Measurements from ENCODE around the gene SNX9. TPM values are rescaled to one million over a fixed set of nuclear protein-coding genes. Genes with fewer than 3 reads are reported as not detected.
A peak's percentile ranks its signal among the peaks of the same experiment; 100 is the strongest.

SNX9 gene
- total and polyA plus RNA-seq, 7 donors: 18.4 to 30.7 (median 26.5) TPM

DNA sequence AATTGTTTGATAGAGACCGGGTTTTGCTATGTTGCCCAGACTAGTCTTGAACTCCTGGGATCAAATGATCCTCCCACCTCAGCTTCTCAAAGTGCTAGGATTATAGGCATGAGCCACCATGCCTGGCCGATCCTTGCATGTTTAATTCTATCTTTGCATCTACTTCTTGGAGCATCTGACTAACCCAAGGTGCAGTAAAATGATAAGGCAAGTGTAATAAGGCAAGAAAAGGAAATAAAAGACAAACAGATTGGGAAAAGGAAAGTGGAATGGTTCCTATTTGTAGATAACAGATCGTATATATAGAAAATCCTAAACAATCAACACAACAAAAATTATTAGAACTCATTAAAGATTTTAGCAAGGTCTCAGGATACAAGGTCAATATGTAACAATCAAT lies 36.8 kb upstream of the SNX9 start:
- TF ChIP-seq, protein P1, sequence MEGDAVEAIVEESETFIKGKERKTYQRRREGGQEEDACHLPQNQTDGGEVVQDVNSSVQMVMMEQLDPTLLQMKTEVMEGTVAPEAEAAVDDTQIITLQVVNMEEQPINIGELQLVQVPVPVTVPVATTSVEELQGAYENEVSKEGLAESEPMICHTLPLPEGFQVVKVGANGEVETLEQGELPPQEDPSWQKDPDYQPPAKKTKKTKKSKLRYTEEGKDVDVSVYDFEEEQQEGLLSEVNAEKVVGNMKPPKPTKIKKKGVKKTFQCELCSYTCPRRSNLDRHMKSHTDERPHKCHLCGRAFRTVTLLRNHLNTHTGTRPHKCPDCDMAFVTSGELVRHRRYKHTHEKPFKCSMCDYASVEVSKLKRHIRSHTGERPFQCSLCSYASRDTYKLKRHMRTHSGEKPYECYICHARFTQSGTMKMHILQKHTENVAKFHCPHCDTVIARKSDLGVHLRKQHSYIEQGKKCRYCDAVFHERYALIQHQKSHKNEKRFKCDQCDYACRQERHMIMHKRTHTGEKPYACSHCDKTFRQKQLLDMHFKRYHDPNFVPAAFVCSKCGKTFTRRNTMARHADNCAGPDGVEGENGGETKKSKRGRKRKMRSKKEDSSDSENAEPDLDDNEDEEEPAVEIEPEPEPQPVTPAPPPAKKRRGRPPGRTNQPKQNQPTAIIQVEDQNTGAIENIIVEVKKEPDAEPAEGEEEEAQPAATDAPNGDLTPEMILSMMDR (IDR thresholded peaks at IDR 0.05): no peak
- Histone ChIP-seq H3K4me3 (no peak overlapping the region), H3K27ac (no peak overlapping the region), H3K36me3 (ENCODE audit: insufficient read depth in 1 of 2, low read depth in 1 of 2) (no peaks in the 10 kb centered on the region), H3K9me3 (no peaks in the 10 kb centered on the region), H3K27me3 (ENCODE audit: insufficient read depth in 3 of 3, low read length in 2 of 3) (no peaks in the 10 kb centered on the region), H3K4me1 (no peaks in the 10 kb centered on the region)
- ATAC-seq: no peak
- intact Hi-C loops (cut with DNase I): no loop called here
- 87 to 92% (median 90%) methylated on average over 3 of the region's 3 CpGs for WGBS, 3 donors
- DNase-seq: no peak

DNA sequence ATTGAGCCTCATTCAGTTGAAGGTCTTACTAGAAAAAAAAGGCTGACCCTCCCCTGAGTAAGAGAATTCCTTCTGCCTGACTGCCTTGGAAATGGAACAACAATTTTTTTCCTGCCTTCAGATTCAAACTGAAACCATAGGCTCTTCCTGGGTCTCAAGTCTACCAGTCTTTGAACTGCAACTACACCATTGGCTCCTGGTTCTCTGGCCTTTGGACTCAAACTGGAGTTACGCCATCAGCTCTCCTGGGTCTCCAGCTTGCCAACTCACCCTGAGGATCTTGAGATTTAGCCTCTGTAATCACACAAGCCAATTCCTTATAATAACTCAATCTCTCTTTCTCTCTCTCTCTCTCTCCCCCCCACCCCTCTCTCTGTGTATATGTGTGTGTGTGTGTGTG lies 36.0 kb upstream of the SNX9 start:
- Histone ChIP-seq H3K27me3 (ENCODE audit: insufficient read depth in 3 of 3, low read length in 2 of 3) (no peaks in the 10 kb centered on the region), H3K4me3 (no peak overlapping the region), H3K9me3 (no peaks in the 10 kb centered on the region), H3K4me1 (no peaks in the 10 kb centered on the region), H3K27ac (no peak overlapping the region), H3K36me3 (ENCODE audit: insufficient read depth in 1 of 2, low read depth in 1 of 2) (no peaks in the 10 kb centered on the region)
- DNase-seq (peak in 1 of 2 donors; percentile 36), ATAC-seq (no peak)
- TF ChIP-seq, protein P1 (IDR thresholded peaks at IDR 0.05): no peak
- WGBS, 3 donors: 83 to 100% (median 85%) methylated on average over 1 of the region's 1 CpG
- intact Hi-C loops (cut with DNase I): no loop called here

DNA sequence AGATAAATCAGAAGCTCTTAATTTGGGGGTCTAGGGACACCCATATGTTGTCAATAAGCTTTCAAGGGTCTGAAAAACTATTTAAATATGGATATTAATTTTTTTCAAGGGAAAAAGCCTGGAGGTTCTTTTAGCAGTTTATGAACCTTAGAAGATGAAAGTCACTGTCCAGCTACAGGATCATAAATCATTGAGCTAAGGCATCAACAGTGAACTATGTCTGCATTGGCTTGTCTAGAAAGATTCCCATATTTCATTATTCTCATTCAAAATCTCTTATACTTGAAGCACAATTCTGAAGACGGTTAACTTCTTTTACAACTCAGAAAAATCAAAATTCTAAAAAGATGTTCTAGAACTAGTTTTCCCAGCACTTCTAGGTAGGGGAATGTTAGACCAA lies 34.9 kb upstream of the SNX9 start:
- no peak for ATAC-seq
- H3K9me3 ChIP-seq: no peaks in the 10 kb centered on the region
- intact Hi-C loops (cut with DNase I): no loop called here
- no peak for DNase-seq
- no peak overlapping the region for H3K4me3 ChIP-seq
- no peak overlapping the region for H3K27ac ChIP-seq
- WGBS, 3 donors: 74 to 95% (median 88%) methylated on average over 1 of the region's 1 CpG
- H3K27me3 ChIP-seq (ENCODE audit: insufficient read depth in 3 of 3, low read length in 2 of 3): no peaks in the 10 kb centered on the region
- H3K36me3 ChIP-seq (ENCODE audit: insufficient read depth in 1 of 2, low read depth in 1 of 2): no peaks in the 10 kb centered on the region
- H3K4me1 ChIP-seq: no peaks in the 10 kb centered on the region
- TF ChIP-seq, protein P1 (IDR thresholded peaks at IDR 0.05): no peak

DNA sequence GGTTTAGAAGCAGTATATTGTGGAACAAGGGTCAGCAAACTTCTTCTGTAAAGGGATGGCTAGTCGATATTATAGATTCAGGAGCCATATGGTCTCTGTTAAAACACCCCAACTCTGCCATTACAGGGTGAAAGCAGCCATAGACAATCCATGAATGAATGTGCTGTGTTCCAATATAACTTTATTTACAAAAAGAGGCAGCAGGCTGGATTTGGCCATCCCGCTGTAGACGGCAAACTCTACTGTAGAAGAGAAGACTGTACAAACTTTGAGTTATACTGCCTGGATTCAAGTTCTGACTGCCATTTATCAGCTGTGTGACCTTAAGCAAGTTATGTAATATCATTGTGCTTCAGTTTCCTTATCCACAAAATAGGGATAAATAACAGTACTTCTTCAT lies 33.7 kb upstream of the SNX9 start:
- Histone ChIP-seq H3K9me3 (no peaks in the 10 kb centered on the region), H3K27me3 (ENCODE audit: insufficient read depth in 3 of 3, low read length in 2 of 3) (no peaks in the 10 kb centered on the region), H3K4me1 (no peaks in the 10 kb centered on the region), H3K27ac (no peak overlapping the region), H3K36me3 (ENCODE audit: insufficient read depth in 1 of 2, low read depth in 1 of 2) (no peaks in the 10 kb centered on the region), H3K4me3 (no peak overlapping the region)
- WGBS, 3 donors: 94 to 96% (median 94%) methylated on average over 3 of the region's 3 CpGs
- intact Hi-C loops (cut with DNase I): no loop called here
- TF ChIP-seq, protein P1 (IDR thresholded peaks at IDR 0.05): no peak
- ATAC-seq (no peak), DNase-seq (no peak)

DNA sequence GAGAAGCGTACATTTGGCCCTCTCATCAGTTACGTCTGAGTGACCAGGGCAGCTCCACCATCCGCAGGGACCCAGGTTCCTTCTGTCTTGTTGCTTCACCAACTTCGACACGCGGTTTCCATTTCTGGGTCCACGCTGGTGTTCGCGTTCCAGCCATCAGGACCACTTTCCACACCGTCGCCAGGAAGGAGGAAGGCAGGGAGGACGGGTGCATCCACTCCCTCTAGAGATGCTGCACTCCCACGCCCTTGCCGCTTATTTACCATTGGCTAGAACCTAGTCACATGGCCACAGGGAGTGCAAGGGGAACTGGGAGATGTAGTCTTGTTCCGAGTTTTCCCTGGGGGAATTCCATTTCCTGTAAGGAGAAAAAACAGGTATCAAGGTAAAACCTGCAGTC lies 33.2 kb upstream of the SNX9 start:
- TF ChIP-seq, protein P1 (IDR thresholded peaks at IDR 0.05): no peak
- intact Hi-C loops (cut with DNase I): no loop called here
- Histone ChIP-seq H3K27ac (no peak overlapping the region), H3K4me3 (no peak overlapping the region), H3K36me3 (ENCODE audit: insufficient read depth in 1 of 2, low read depth in 1 of 2) (no peaks in the 10 kb centered on the region), H3K27me3 (ENCODE audit: insufficient read depth in 3 of 3, low read length in 2 of 3) (no peaks in the 10 kb centered on the region), H3K9me3 (no peaks in the 10 kb centered on the region), H3K4me1 (no peaks in the 10 kb centered on the region)
- DNase-seq (no peak), ATAC-seq (no peak)
- 82 to 86% (median 84%) methylated on average over 15 of the region's 15 CpGs for WGBS, 3 donors

Measured in psoas muscle (tissue), 8 donors.